H9 (cell line): ENCODE measurements around the gene TBPL1. TPM values are rescaled to one million over a fixed set of nuclear protein-coding genes. Genes with fewer than 3 reads are reported as not detected.

Source experiments
- DNase-seq: peaks from one replicate; pipeline ENCODE4 v3.0.0-alpha.2; 2017
- H2AFZ ChIP-seq: one replicate; pipeline ENCODE4 v1.6.1; 2013; ENCODE audit warnings: mild to moderate bottlenecking, low read length, control low read depth, moderate library complexity
- H2AK5ac ChIP-seq: 2 replicates; pipeline ENCODE4 v1.6.1; 2013; ENCODE audit warnings: low read length, control low read depth, mixed read lengths; ENCODE audit not compliant: insufficient read length
- H2BK120ac ChIP-seq: one replicate; pipeline ENCODE4 v1.6.1; 2013; ENCODE audit warnings: low read depth, mild to moderate bottlenecking, low read length, control low read depth, inconsistent platforms; ENCODE audit not compliant: poor library complexity, severe bottlenecking
- H2BK12ac ChIP-seq: 2 replicates; pipeline ENCODE4 v1.6.1; 2013; ENCODE audit warnings: low read length, control low read depth, mixed read lengths, low read depth; ENCODE audit not compliant: insufficient read length
- H2BK15ac ChIP-seq: 2 replicates; pipeline ENCODE4 v1.6.1; 2013; ENCODE audit warnings: low read depth, low read length, control low read depth
- H2BK20ac ChIP-seq: one replicate; pipeline ENCODE4 v1.6.1; 2013; ENCODE audit warnings: low read depth, mild to moderate bottlenecking, low read length, control low read depth, inconsistent platforms; ENCODE audit not compliant: poor library complexity, severe bottlenecking
- H2BK5ac ChIP-seq: 2 replicates; pipeline ENCODE4 v1.6.1; 2013; ENCODE audit warnings: low read length, control low read depth, mixed read lengths; ENCODE audit not compliant: insufficient read length
- H3K14ac ChIP-seq: 2 replicates; pipeline ENCODE4 v1.6.1; 2013; ENCODE audit warnings: low read length, control low read depth; ENCODE audit not compliant: insufficient read depth
- H3K18ac ChIP-seq: 2 replicates; pipeline ENCODE4 v1.6.1; 2013; ENCODE audit warnings: low read depth, mild to moderate bottlenecking, mixed read lengths, low read length, control low read depth; ENCODE audit not compliant: insufficient read length
- H3K23ac ChIP-seq: 2 replicates; pipeline ENCODE4 v1.6.1; 2013; ENCODE audit warnings: low read length, control low read depth, mixed read lengths, low read depth; ENCODE audit not compliant: insufficient read length
- H3K23me2 ChIP-seq: 2 replicates; pipeline ENCODE4 v1.6.1; 2013; ENCODE audit warnings: low read depth, mild to moderate bottlenecking, mixed read lengths, low read length, control low read depth; ENCODE audit not compliant: insufficient read length, poor library complexity, severe bottlenecking
- H3K27ac ChIP-seq: 2 replicates; pipeline ENCODE4 v1.5.1; 2013; ENCODE audit warnings: low read length, control low read depth, mixed read lengths, low read depth; ENCODE audit not compliant: insufficient read length
- H3K27me3 ChIP-seq: 2 replicates; pipeline ENCODE4 v1.6.1; 2013; ENCODE audit warnings: low read length, control low read depth, inconsistent platforms; ENCODE audit not compliant: insufficient read depth
- H3K4ac ChIP-seq: 2 replicates; pipeline ENCODE4 v1.6.1; 2013; ENCODE audit warnings: low read depth, mild to moderate bottlenecking, control low read depth, inconsistent platforms, low read length, moderate library complexity
- H3K4me1 ChIP-seq: 2 replicates; pipeline ENCODE4 v1.6.1; 2013; ENCODE audit warnings: low read length, control low read depth, inconsistent platforms; ENCODE audit not compliant: insufficient read depth
- H3K4me2 ChIP-seq: 2 replicates; pipeline ENCODE4 v1.6.1; 2013; ENCODE audit warnings: low read length, control low read depth, mixed read lengths; ENCODE audit not compliant: insufficient read length, insufficient read depth
- H3K56ac ChIP-seq: 2 replicates; pipeline ENCODE4 v1.6.1; 2013; ENCODE audit warnings: low read depth, mild to moderate bottlenecking, mixed read lengths, low read length, control low read depth; ENCODE audit not compliant: insufficient read length
- H3K79me1 ChIP-seq: 2 replicates; pipeline ENCODE4 v1.6.1; 2013; ENCODE audit warnings: low read depth, mild to moderate bottlenecking, moderate library complexity, low read length, control low read depth, inconsistent platforms; ENCODE audit not compliant: insufficient read depth, poor library complexity, severe bottlenecking
- H3K79me2 ChIP-seq: 2 replicates; pipeline ENCODE4 v1.6.1; 2013; ENCODE audit warnings: low read length, control low read depth, inconsistent platforms; ENCODE audit not compliant: insufficient read depth
- H3K9ac ChIP-seq: 2 replicates; pipeline ENCODE4 v1.6.1; 2013; ENCODE audit warnings: low read length, control low read depth, mixed read lengths; ENCODE audit not compliant: insufficient read length; ENCODE audit errors: extremely low read depth
- H3K9me3 ChIP-seq: one replicate; pipeline ENCODE4 v1.6.1; 2013; ENCODE audit warnings: low read depth, low read length, inconsistent platforms; ENCODE audit not compliant: control insufficient read depth
- H3T11ph ChIP-seq: one replicate; pipeline ENCODE4 v1.6.1; 2013; ENCODE audit warnings: mild to moderate bottlenecking, low read length, control low read depth, inconsistent platforms
- H4K20me1 ChIP-seq: one replicate; pipeline ENCODE4 v1.6.1; 2013; ENCODE audit not compliant: control insufficient read depth, insufficient read length, insufficient read depth
- H4K5ac ChIP-seq: 2 replicates; pipeline ENCODE4 v1.6.1; 2013; ENCODE audit warnings: low read depth, mild to moderate bottlenecking, mixed read lengths, low read length, control low read depth; ENCODE audit not compliant: insufficient read length
- H4K8ac ChIP-seq: replicated peaks from 2 replicates; pipeline ENCODE4 v1.6.1; 2013; ENCODE audit warnings: low read length, control low read depth, mixed read lengths, low read depth; ENCODE audit not compliant: insufficient read length
- H4K91ac ChIP-seq: 2 replicates; pipeline ENCODE4 v1.6.1; 2013; ENCODE audit warnings: low read depth, mild to moderate bottlenecking, moderate library complexity, mixed read lengths, low read length, control low read depth; ENCODE audit not compliant: insufficient read length
- H3K27ac Mint-ChIP-seq, 3 experiments: 2 replicates in 2 of 3; 3 replicates in 1 of 3; pipeline ENCODE4 v1.8.0; 2020 to 2021; ENCODE audit warnings: mixed read lengths in 3 of 3, mild to moderate bottlenecking in 1 of 3, moderate library complexity in 1 of 3
- H3K27me3 Mint-ChIP-seq: 2 replicates; pipeline ENCODE4 v1.8.0; 2021; ENCODE audit warnings: low read depth, mild to moderate bottlenecking, moderate library complexity, mixed read lengths
- H3K36me3 Mint-ChIP-seq, 3 experiments: 2 replicates in 2 of 3; 3 replicates in 1 of 3; pipeline ENCODE4 v1.8.0; 2020 to 2021; ENCODE audit warnings: low read depth in 3 of 3, mixed read lengths in 3 of 3; ENCODE audit not compliant: insufficient read depth in 1 of 3
- H3K4me1 Mint-ChIP-seq, 2 experiments: 2 replicates each; pipeline ENCODE4 v1.8.0; 2020; ENCODE audit warnings: mixed read lengths in 2 of 2
- H3K4me3 Mint-ChIP-seq, 2 experiments: 2 replicates in 1 of 2; 3 replicates in 1 of 2; pipeline ENCODE4 v1.8.0; 2020 to 2021; ENCODE audit warnings: mild to moderate bottlenecking in 2 of 2, mixed read lengths in 2 of 2, moderate library complexity in 1 of 2
- H3K9me3 Mint-ChIP-seq, 2 experiments: 2 replicates in 1 of 2; 3 replicates in 1 of 2; pipeline ENCODE4 v1.8.0; 2020; ENCODE audit warnings: mild to moderate bottlenecking in 2 of 2, mixed read lengths in 2 of 2, moderate library complexity in 1 of 2
- WGBS: extraction: QIAGEN DNeasy Blood & Tissue Kit; methylation state at CpG from one replicate; pipeline ENCODE4 v1.1.7; 2013; ENCODE audit warnings: missing lambda C conversion rate, low lambda C conversion rate, mixed read lengths; ENCODE audit not compliant: insufficient read length; ENCODE audit errors: extremely low coverage; 5-methylcytosine and 5-hydroxymethylcytosine counted together
- total RNA-seq: library from RNA; stranded (reverse); gene quantifications from 2 replicates; pipeline ENCODE4 v1.2.1, GENCODE V29; 2021
- TF ChIP-seq, protein P1 (sequence below): fragments of 200-600 bp; sonication (generic); conservative IDR thresholded peaks from 3 replicates; pipeline ENCODE4 v1.8.0; 2021; ENCODE audit warnings: antibody characterized with exemption, mild to moderate bottlenecking

TBPL1 gene
- total RNA-seq, 1 experiment from 2014 or later: 49.7 TPM

- H3K36me3 Mint-ChIP-seq: peaks cover 3 to 28% (median 14%) of the 10 kb centered on the region in 3 experiments; a peak in 6 of 7 replicates
Observed at GRCh38 chr6:133980168-133980567, 27.1 kb downstream of the TBPL1 start.

More at GRCh38 chr6:133980168-133980567, 27.1 kb downstream of the TBPL1 start:
- H3K23me2 ChIP-seq: no peaks in the 10 kb centered on the region
- peaks cover 1% of the 10 kb centered on the region; the same call in 1 of the 2 replicates for H3K79me2 ChIP-seq
- no peak overlapping the region for H2BK120ac ChIP-seq
- no peak overlapping the region for H4K5ac ChIP-seq
- no peaks in the 10 kb centered on the region for H3K27me3 Mint-ChIP-seq
- no peak overlapping the region for H2BK20ac ChIP-seq
- peaks cover 23 to 29% of the 10 kb centered on the region in 2 experiments for H3K4me1 Mint-ChIP-seq
- H2BK15ac ChIP-seq: no peak overlapping the region
- no peak overlapping the region for H3K4me2 ChIP-seq
- no peak overlapping the region for H4K91ac ChIP-seq
- no peaks in the 10 kb centered on the region for H4K20me1 ChIP-seq
- no peak overlapping the region for H3K4ac ChIP-seq
- TF ChIP-seq, protein P1, sequence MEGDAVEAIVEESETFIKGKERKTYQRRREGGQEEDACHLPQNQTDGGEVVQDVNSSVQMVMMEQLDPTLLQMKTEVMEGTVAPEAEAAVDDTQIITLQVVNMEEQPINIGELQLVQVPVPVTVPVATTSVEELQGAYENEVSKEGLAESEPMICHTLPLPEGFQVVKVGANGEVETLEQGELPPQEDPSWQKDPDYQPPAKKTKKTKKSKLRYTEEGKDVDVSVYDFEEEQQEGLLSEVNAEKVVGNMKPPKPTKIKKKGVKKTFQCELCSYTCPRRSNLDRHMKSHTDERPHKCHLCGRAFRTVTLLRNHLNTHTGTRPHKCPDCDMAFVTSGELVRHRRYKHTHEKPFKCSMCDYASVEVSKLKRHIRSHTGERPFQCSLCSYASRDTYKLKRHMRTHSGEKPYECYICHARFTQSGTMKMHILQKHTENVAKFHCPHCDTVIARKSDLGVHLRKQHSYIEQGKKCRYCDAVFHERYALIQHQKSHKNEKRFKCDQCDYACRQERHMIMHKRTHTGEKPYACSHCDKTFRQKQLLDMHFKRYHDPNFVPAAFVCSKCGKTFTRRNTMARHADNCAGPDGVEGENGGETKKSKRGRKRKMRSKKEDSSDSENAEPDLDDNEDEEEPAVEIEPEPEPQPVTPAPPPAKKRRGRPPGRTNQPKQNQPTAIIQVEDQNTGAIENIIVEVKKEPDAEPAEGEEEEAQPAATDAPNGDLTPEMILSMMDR: no peak
- H3K27ac Mint-ChIP-seq: no peak overlapping the region
- no peak overlapping the region for H2AFZ ChIP-seq
- H2BK12ac ChIP-seq: no peak overlapping the region
- peaks cover 2% of the 10 kb centered on the region for H3K79me1 ChIP-seq
- no peak overlapping the region for H3T11ph ChIP-seq
- H3K14ac ChIP-seq: no peak overlapping the region
- no peak overlapping the region for H3K4me3 Mint-ChIP-seq
- no peaks in the 10 kb centered on the region for H3K27me3 ChIP-seq
- no peak overlapping the region for H2BK5ac ChIP-seq
- H4K8ac ChIP-seq: no peak overlapping the region
- H3K4me1 ChIP-seq: no peaks in the 10 kb centered on the region; the same call in 1 of the 2 replicates
- no peak overlapping the region for H3K27ac ChIP-seq
- no peak overlapping the region for H3K18ac ChIP-seq
- no CpG with 5 or more reads among the region's 3 CpGs for WGBS
- no peaks in the 10 kb centered on the region for H3K9me3 Mint-ChIP-seq
- H2AK5ac ChIP-seq: no peak overlapping the region
- no peak overlapping the region for H3K9ac ChIP-seq
- no peaks in the 10 kb centered on the region for H3K9me3 ChIP-seq
- DNase-seq: no peak
- H3K56ac ChIP-seq: no peak overlapping the region
- H3K23ac ChIP-seq: no peak overlapping the region
